ENCODE results near the gene AP1G2. TPM values are rescaled to one million over a fixed set of nuclear protein-coding genes. Genes with fewer than 3 reads are reported as not detected.

Gene AP1G2
- total RNA-seq, 2 donors from 2014 or later = 150 to 237 TPM

GRCh38 chr14:23514644-23514957 lies 53.0 kb downstream of the AP1G2 start:
- TF ChIP-seq CTCF (IDR thresholded peaks at IDR 0.05) (no peak), POLR2A (IDR thresholded peaks at IDR 0.05) (no peak)
- intact Hi-C loops (cut with DNase I) = no loop called here
- DNase-seq = no peak
- WGBS, 2 donors = 60 to 67% methylated on average over 2 to 3 of the region's 3 CpGs
- no peak for ATAC-seq
- H3K4me1 ChIP-seq = no peaks in the 10 kb centered on the region
- H3K4me3 ChIP-seq = no peak overlapping the region
- H3K9me3 ChIP-seq = no peaks in the 10 kb centered on the region
- H3K27ac ChIP-seq = no peak overlapping the region
- no peaks in the 10 kb centered on the region for H3K27me3 ChIP-seq
- H3K36me3 ChIP-seq (replicated peaks in 1 of 2; ENCODE audit: insufficient read depth in 1 of 2, low read depth in 2 of 2) = no peaks in the 10 kb centered on the region

GRCh38 chr14:23513818-23514643 lies 53.6 kb downstream of the AP1G2 start:
- H3K9me3 ChIP-seq = no peaks in the 10 kb centered on the region

GRCh38 chr14:23513005-23513817 lies 54.4 kb downstream of the AP1G2 start:
- H3K9me3 ChIP-seq = no peaks in the 10 kb centered on the region
- WGBS, 2 donors = 81 to 86% methylated on average over 20 to 24 of the region's 25 CpGs
- no peak overlapping the region for H3K4me3 ChIP-seq
- TF ChIP-seq POLR2A (IDR thresholded peaks at IDR 0.05) (no peak), CTCF (IDR thresholded peaks at IDR 0.05) (no peak)
- ATAC-seq (peak; percentile 33), DNase-seq (no peak)
- no peak overlapping the region for H3K27ac ChIP-seq
- H3K27me3 ChIP-seq = no peaks in the 10 kb centered on the region
- intact Hi-C loops (cut with DNase I) = no loop called here
- H3K4me1 ChIP-seq = no peaks in the 10 kb centered on the region
- H3K36me3 ChIP-seq (replicated peaks in 1 of 2; ENCODE audit: insufficient read depth in 1 of 2, low read depth in 2 of 2) = no peaks in the 10 kb centered on the region

More at GRCh38 chr14:23513818-23514643, 53.6 kb downstream of the AP1G2 start:
- no peak for TF ChIP-seq POLR2A (IDR thresholded peaks at IDR 0.05)
- no peak for TF ChIP-seq CTCF (IDR thresholded peaks at IDR 0.05)
- H3K27me3 ChIP-seq = no peaks in the 10 kb centered on the region
- 84 to 90% methylated on average over 8 of the region's 8 CpGs for WGBS, 2 donors
- ATAC-seq = no peak
- no peak overlapping the region for H3K4me3 ChIP-seq
- H3K36me3 ChIP-seq (replicated peaks in 1 of 2; ENCODE audit: insufficient read depth in 1 of 2, low read depth in 2 of 2) = no peaks in the 10 kb centered on the region
- no peak overlapping the region for H3K27ac ChIP-seq
- intact Hi-C loops (cut with DNase I) = no loop called here
- no peak for DNase-seq
- H3K4me1 ChIP-seq = no peaks in the 10 kb centered on the region

- H3K36me3 ChIP-seq (replicated peaks in 1 of 2; ENCODE audit: insufficient read depth in 1 of 2, low read depth in 2 of 2) = no peaks in the 10 kb centered on the region
- WGBS, 2 donors = 57 to 66% methylated on average over 13 of the region's 13 CpGs
- ATAC-seq = no peak
- no peak for DNase-seq
- intact Hi-C loops (cut with DNase I) = no loop called here
- no peak overlapping the region for H3K4me3 ChIP-seq
- no peaks in the 10 kb centered on the region for H3K27me3 ChIP-seq
- TF ChIP-seq POLR2A (IDR thresholded peaks at IDR 0.05) (no peak), CTCF (IDR thresholded peaks at IDR 0.05) (no peak)
- H3K9me3 ChIP-seq = no peaks in the 10 kb centered on the region
- no peak overlapping the region for H3K27ac ChIP-seq
- H3K4me1 ChIP-seq = no peaks in the 10 kb centered on the region
Observed at GRCh38 chr14:23512156-23512555, 55.4 kb downstream of the AP1G2 start.

Other genes starting within 250 kb of the AP1G2 start
- gene PABPN1, start 246.3 kb downstream of the AP1G2 start, total RNA-seq = 10 to 100 TPM; 28.8 to 46.8 TPM
- 10 to 100 TPM; 20.8 to 36.6 TPM for gene SLC22A17, start 214.9 kb downstream of the AP1G2 start, total RNA-seq
- gene EFS, start 202.6 kb downstream of the AP1G2 start, total RNA-seq = 1 to 10 TPM in 1 of 2 donors, under 1 TPM in 1; 0.99 to 1.3 TPM
- gene IL25, start 195.0 kb downstream of the AP1G2 start, total RNA-seq = not detected
- not detected for gene CMTM5, start 190.7 kb downstream of the AP1G2 start, total RNA-seq
- 1 to 10 TPM in 1 of 2 donors, under 1 TPM in 1; 0.26 to 1.6 TPM for gene MYH6, start 159.5 kb downstream of the AP1G2 start, total RNA-seq
- 1 to 10 TPM in 1 of 2 donors, under 1 TPM in 1; 0.52 to 2.0 TPM for gene MYH7, start 132.1 kb downstream of the AP1G2 start, total RNA-seq
- 10 to 100 TPM; 29.0 to 31.6 TPM for gene NGDN, start 98.1 kb downstream of the AP1G2 start, total RNA-seq
- 1 to 10 TPM in 1 of 2 donors, under 1 TPM in 1; 0.33 to 1.6 TPM for gene ZFHX2, start 16.0 kb downstream of the AP1G2 start, total RNA-seq
- gene THTPA, start 11.5 kb downstream of the AP1G2 start, total RNA-seq = 10 to 100 TPM; 11.7 to 43.2 TPM
- under 1 TPM; 0.52 to 0.99 TPM for gene JPH4, start 11.0 kb upstream of the AP1G2 start, total RNA-seq
- 1 to 10 TPM; 1.3 to 3.3 TPM for gene DHRS2, start 68.6 kb upstream of the AP1G2 start, total RNA-seq

Measured in body of pancreas (tissue), 4 donors.